ENCODE results near the gene TRIM29. TPM values are rescaled to one million over a fixed set of nuclear protein-coding genes. Genes with fewer than 3 reads are reported as not detected.

The TRIM29 gene
- total RNA-seq, 2 donors from 2014 or later, result not detected

DNA sequence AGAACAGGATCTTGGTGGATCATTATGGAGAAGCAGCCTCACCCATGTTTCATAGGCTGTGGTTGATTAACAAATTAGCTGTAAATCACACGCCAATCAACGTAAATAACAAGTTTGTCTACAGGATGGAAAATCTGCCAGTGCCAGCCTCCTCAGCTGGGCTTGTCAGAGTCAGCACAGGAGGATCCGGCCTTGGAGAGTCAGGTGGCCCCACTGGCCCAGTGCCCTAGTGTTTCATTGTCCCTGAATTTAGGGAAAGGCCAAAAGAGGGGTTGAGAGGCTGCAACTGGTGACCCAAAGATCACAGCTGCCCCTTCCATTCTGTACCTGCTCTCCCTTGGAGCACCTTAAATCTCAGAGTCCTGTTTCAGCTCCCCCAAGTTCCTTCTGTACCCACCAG lies 42.4 kb downstream of the TRIM29 start:
- Histone ChIP-seq H3K9ac (ENCODE audit: extremely low read depth, low read length, poor library complexity, severe bottlenecking) (no peak overlapping the region), H3K4me1 (ENCODE audit: control insufficient read depth, insufficient read depth, low read length) (peaks cover 22% of the 10 kb centered on the region), H3K27ac (ENCODE audit: low read depth, low read length) (no peak overlapping the region), H3K9me3 (ENCODE audit: control insufficient read depth, low read length) (no peaks in the 10 kb centered on the region), H3K27me3 (ENCODE audit: control insufficient read depth, insufficient read depth, low read length, poor library complexity, severe bottlenecking) (no peaks in the 10 kb centered on the region), H3K4me3 (ENCODE audit: low read length) (no peak overlapping the region), H3K36me3 (ENCODE audit: control insufficient read depth, insufficient read depth, low read length) (no peaks in the 10 kb centered on the region)
- H3K4me1 Mint-ChIP-seq, result peaks cover 34% of the 10 kb centered on the region
- peaks cover 77% of the 10 kb centered on the region for H3K27me3 Mint-ChIP-seq (ENCODE audit: insufficient read depth)
- no peaks in the 10 kb centered on the region for H3K36me3 Mint-ChIP-seq (ENCODE audit: low read depth)
- no peak for DNase-seq
- H3K9me3 Mint-ChIP-seq, result no peaks in the 10 kb centered on the region
- H3K4me3 Mint-ChIP-seq, result no peak overlapping the region
- H3K27ac Mint-ChIP-seq, result no peak overlapping the region
- WGBS, 2 experiments (ENCODE audit: insufficient coverage in 1 of 2, insufficient read length in 1 of 2), result 93 to 94% methylated on average over 3 of the region's 3 CpGs
- TF ChIP-seq, protein P1, sequence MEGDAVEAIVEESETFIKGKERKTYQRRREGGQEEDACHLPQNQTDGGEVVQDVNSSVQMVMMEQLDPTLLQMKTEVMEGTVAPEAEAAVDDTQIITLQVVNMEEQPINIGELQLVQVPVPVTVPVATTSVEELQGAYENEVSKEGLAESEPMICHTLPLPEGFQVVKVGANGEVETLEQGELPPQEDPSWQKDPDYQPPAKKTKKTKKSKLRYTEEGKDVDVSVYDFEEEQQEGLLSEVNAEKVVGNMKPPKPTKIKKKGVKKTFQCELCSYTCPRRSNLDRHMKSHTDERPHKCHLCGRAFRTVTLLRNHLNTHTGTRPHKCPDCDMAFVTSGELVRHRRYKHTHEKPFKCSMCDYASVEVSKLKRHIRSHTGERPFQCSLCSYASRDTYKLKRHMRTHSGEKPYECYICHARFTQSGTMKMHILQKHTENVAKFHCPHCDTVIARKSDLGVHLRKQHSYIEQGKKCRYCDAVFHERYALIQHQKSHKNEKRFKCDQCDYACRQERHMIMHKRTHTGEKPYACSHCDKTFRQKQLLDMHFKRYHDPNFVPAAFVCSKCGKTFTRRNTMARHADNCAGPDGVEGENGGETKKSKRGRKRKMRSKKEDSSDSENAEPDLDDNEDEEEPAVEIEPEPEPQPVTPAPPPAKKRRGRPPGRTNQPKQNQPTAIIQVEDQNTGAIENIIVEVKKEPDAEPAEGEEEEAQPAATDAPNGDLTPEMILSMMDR (conservative IDR thresholded peaks at IDR 0.05), result no peak

DNA sequence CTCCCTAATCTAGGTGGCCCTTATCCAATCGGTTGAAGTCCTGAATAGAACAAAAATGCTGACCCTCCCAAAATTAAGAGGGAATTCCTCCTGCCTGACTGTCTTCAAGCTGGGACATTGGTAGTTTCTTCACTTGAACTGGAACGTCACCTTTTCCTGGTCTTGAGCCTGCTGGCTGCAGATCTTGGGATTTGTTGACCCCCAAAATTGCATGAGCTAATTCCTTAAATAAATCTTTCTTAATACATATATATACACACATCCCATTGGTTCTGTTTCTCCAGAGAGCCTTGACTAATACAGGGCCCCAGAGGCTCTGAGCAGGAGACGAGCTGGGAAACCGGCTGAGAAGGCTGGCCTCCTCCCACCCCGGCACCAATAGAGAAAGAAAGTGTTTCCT lies 46.2 kb downstream of the TRIM29 start:
- Mint-ChIP-seq H3K27me3 (ENCODE audit: insufficient read depth) (peaks cover 65% of the 10 kb centered on the region), H3K4me3 (no peak overlapping the region), H3K9me3 (peaks cover 14% of the 10 kb centered on the region), H3K36me3 (ENCODE audit: low read depth) (no peaks in the 10 kb centered on the region), H3K4me1 (peaks cover 10% of the 10 kb centered on the region), H3K27ac (no peak overlapping the region)
- Histone ChIP-seq H3K4me3 (ENCODE audit: low read length) (no peak overlapping the region), H3K27ac (ENCODE audit: low read depth, low read length) (no peak overlapping the region), H3K36me3 (ENCODE audit: control insufficient read depth, insufficient read depth, low read length) (no peaks in the 10 kb centered on the region), H3K27me3 (ENCODE audit: control insufficient read depth, insufficient read depth, low read length, poor library complexity, severe bottlenecking) (no peaks in the 10 kb centered on the region), H3K4me1 (ENCODE audit: control insufficient read depth, insufficient read depth, low read length) (peaks cover 1% of the 10 kb centered on the region), H3K9me3 (ENCODE audit: control insufficient read depth, low read length) (no peaks in the 10 kb centered on the region), H3K9ac (ENCODE audit: extremely low read depth, low read length, poor library complexity, severe bottlenecking) (no peak overlapping the region)
- TF ChIP-seq, protein P1 (conservative IDR thresholded peaks at IDR 0.05), result no peak
- 80 to 85% methylated on average over 4 to 5 of the region's 5 CpGs for WGBS, 2 experiments (ENCODE audit: insufficient coverage in 1 of 2, insufficient read length in 1 of 2)
- no peak for DNase-seq

GRCh38 chr11:120091121-120091520 lies 46.8 kb downstream of the TRIM29 start:
- no peaks in the 10 kb centered on the region for H3K9me3 ChIP-seq (ENCODE audit: control insufficient read depth, low read length)
- H3K4me3 ChIP-seq (ENCODE audit: low read length), result no peak overlapping the region
- peaks cover 3% of the 10 kb centered on the region for H3K36me3 Mint-ChIP-seq (ENCODE audit: low read depth)
- H3K4me1 ChIP-seq (ENCODE audit: control insufficient read depth, insufficient read depth, low read length), result no peaks in the 10 kb centered on the region
- H3K27ac ChIP-seq (ENCODE audit: low read depth, low read length), result no peak overlapping the region
- H3K27me3 ChIP-seq (ENCODE audit: control insufficient read depth, insufficient read depth, low read length, poor library complexity, severe bottlenecking), result no peaks in the 10 kb centered on the region
- no peaks in the 10 kb centered on the region for H3K36me3 ChIP-seq (ENCODE audit: control insufficient read depth, insufficient read depth, low read length)
- TF ChIP-seq, protein P1 (conservative IDR thresholded peaks at IDR 0.05), result no peak
- DNase-seq, result no peak
- peaks cover 19% of the 10 kb centered on the region for H3K9me3 Mint-ChIP-seq
- no peak overlapping the region for H3K9ac ChIP-seq (ENCODE audit: extremely low read depth, low read length, poor library complexity, severe bottlenecking)
- H3K27ac Mint-ChIP-seq, result no peak overlapping the region
- peaks cover 4% of the 10 kb centered on the region for H3K4me1 Mint-ChIP-seq
- H3K27me3 Mint-ChIP-seq (ENCODE audit: insufficient read depth), result peaks cover 64% of the 10 kb centered on the region
- WGBS, 2 experiments (ENCODE audit: insufficient coverage in 1 of 2, insufficient read length in 1 of 2), result 93% methylated on average over 1 of the region's 1 CpG; no CpG with 5 or more reads in 1 of the 2 experiments
- no peak overlapping the region for H3K4me3 Mint-ChIP-seq
